Left hindlimb (tissue), 1 donor: Measurements from ENCODE around the gene ZEB2.
"Not testable (repeated sequence)": the region's sequence is repeated elsewhere in the genome, so short reads cannot be mapped to it uniquely, and the experiment has no call there.

Experiments used
- DNase-seq: peaks from one replicate; pipeline ENCODE4 v3.0.0-alpha.2; 2018

The ZEB2 gene

GRCh38 chr2:144376460-144376859, 143.5 kb downstream of the ZEB2 start:
- DNase-seq = no peak

DNA sequence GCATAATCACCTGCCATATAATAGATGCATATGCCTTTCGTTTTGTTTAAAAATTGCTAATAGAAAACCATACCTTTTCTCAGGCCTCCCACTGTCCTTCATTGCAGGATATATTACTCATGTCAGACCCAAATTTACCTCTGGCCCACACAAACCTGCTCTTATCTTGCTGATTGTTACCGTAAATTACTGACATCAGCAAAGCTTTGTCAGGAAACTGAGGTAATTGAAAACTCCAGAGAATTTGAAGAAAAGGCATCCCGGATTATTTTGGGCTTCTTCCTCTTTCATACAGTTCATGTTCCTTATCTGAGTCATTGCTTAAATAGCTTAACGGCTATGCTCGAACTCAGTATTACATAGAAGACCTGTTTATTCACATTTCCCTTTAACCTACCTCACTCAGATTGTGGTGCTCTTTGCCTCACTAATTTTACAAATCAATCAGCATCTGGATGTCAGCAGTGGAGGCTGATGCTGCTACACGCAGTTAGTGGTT, 145.7 kb downstream of the ZEB2 start:
- DNase-seq = no peak

DNA sequence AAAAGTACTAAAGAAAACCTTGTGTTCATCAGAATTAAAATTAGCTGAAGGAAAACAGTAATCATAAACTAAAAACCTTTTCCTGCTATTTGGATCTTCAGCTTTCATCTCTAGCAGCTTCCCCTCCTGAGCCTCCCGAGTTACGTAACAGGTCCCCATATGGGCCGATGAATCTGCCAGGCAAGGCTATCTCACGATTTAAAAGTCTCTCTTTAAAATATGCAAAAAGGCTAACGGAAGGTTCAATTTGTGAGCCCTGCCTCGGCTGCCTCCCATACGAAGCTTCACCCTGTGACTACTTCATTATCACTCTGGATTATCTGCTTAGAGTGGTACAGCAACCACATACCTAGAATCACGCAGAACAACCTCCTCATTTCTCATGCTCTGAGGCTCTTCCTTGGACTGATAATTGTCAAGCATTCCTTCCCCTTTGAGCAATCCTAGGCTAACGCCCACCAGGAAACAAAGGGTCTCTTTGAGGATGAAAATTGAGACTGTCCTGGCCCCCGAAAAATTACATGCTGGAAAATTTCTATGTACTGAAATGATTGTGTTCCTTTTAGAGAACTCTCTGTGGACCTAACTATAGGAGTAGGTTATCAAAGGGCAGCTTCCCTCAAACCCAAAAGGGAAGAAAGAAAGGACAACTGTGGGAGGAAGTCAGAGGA, 147.4 kb downstream of the ZEB2 start:
- no peak for DNase-seq

DNA sequence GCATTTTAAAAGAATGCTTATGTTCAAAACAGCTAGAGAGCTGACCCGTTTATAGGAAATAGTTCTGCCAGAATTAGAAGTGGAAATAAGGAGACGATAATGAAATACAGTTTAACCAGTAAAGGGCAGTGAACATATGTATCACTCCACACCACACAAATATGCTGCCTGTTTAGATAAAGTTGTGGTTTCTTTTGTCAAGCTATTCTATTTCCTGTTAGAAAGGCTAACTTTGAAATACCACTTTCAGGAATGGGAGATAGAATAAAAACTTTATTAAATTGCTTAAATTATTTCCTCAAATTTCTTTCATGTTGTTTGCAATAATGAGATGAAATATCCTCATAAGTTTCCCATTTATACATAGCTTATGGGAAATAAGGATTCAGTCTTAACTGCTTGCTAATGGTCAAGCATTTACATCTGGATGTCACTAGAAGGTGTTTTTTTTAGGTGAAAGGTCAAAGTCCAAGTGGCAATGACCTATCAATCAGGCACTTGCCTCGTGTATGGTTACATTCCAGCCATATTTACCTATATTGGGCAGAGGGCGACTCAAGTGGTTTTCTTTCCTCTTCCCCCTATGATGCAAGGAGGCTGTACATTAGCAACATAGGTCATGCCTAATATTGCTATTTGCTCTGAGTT, 148.9 kb downstream of the ZEB2 start:
- no peak for DNase-seq

- DNase-seq = no peak
These were observed 150.5 kb downstream of the ZEB2 start for GRCh38 chr2:144369416-144369815.

- no peak for DNase-seq
These were observed 153.0 kb downstream of the ZEB2 start for GRCh38 chr2:144366825-144367429.

- no peak for DNase-seq
These were observed 154.8 kb downstream of the ZEB2 start for GRCh38 chr2:144364944-144365738.

DNA sequence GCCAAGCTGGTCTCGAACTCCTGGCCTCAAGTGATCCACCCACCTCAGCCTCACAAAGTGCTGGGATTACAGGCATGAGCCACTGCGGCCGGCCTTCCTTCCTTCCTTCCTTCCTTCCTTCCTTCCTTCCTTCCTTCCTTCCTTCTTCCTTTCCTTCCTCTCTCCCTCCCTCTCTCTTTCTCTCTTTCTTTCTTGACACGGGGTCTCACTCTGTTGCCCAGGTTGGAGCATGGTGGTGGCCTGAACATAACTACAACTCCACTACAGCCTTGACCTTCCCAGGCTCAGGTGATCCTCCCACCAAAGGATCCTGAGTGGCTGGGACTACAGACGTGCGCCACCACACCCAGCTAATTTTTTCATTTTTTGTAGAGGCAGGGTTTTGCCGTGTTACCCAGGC, 155.7 kb downstream of the ZEB2 start:
- DNase-seq = not testable (repeated sequence)

- no peak for DNase-seq
These were observed 157.5 kb downstream of the ZEB2 start for GRCh38 chr2:144362401-144362800.

DNA sequence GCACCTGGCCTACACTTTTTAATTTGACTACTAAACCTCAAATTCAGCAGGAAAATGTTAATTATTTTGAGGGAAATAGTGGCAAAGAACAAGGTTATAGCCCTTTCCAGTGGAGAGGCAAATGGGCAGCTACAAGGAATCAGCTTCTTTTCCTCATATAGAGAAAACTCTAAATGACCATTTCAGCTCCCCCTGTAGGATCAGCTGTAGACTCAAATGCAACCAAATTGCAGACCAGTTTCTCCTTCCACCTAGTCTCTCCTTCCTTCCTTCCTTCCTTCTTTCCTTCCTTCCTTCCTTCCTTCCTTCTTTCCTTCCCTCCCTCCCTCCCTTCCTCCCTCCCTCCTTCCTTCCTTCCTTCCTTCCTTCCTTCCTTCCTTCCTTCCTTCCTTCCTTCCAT, 158.2 kb downstream of the ZEB2 start:
- DNase-seq = no peak

DNA sequence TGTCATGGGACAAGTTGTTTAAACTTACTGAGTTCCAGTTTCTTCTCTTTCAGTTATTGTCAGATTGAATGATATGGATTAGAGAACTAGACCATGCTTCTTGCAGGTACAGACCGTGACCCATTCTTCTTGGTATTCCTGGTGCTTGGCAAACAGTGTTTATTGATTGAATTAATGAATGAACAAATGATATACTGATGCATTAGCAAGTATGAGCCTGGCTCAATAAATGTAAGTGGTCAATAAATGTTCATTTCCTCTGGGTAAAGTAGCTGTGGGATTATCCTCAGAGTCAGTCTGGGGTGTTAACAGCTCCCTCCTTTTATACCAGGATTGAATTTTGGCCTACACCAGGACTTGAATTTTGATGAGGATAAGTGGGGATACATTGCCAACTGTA, 160.2 kb downstream of the ZEB2 start:
- no peak for DNase-seq

DNA sequence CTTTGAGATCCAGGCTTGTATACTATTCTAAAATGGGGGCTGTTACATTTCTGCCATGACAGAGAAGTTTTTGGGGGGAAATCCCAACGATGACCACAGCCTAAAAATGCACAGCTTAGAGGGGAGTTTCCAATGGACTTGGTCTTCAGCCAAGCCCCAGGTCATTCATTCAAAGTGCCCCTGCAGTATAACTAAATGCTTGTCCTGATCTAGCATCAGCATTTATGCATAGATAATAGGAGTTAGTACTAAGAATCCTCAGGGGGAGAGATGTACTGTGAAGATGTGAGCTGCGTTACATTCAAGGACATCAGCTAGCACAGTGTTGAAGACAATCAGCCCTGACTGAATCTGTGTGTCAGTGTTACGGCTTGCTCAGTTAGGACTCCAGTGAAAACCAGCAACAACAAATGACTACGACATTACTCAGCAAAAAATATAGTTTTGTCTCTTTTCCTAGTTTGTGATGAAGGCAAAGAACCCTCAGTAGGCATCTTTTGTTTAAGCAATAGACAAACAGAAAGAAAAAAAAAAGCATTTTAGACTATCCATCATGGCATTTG, 160.9 kb downstream of the ZEB2 start:
- no peak for DNase-seq

- no peak for DNase-seq
These were observed 161.4 kb downstream of the ZEB2 start for GRCh38 chr2:144358374-144358964.

DNA sequence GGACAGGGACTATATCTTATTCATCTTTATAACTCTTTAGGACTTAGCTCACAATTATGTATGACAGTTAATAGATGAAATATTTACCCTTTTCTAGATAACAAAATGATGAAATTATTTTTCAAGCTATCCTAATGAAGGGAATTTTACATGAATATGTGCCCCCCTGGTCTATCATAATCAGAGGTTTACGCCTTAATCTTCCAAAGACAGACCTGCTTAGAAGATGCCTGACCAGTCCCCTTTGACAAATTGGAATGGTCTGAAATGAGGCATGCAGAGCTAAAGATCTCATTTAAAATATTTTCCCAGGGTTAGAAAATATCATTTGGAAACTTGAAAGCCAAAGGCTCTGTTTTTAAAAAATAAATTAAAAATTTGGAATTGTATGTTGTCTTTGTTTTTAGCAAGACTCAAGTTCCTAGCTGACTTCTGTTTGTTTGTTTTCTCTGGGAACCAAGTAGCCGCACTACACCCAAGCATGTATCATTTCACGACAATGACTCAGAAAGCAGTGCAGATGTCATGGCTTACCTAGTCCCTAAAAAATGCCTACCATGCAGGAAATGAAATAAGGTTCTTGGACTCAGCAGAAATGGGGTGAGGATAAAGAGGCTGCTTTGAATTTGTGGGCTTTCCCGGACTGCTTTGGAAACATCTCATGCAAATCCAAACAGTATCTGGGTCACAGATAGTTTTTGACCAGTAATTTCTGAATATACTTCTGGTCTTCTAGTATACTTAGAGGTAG, 162.1 kb downstream of the ZEB2 start:
- DNase-seq = no peak

DNA sequence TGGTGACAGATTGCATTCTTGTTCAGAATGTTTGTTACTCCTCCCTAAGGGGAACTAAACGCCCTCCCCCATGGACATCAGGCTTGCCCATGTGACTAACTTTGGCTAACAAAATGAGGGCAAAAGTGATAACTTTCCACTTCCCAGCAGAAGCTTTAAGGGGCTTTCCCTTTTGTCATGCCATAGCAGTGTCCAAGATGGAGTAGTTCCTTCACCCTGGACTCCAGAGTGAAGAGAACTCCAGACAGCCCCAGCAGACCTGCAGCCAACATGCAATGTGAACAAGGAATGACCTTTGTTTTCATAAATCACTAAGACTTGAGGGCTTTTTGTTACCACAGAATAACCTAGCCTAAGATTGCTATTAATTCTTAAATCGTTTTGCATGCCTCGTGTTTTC, 163.5 kb downstream of the ZEB2 start:
- DNase-seq = no peak

- no peak for DNase-seq
These were observed 165.0 kb downstream of the ZEB2 start for GRCh38 chr2:144354953-144355352.

- no peak for DNase-seq
These were observed 168.2 kb downstream of the ZEB2 start for GRCh38 chr2:144351687-144352086.

GRCh38 chr2:144350151-144350802, 169.6 kb downstream of the ZEB2 start:
- no peak for DNase-seq

GRCh38 chr2:144349674-144350073, 170.2 kb downstream of the ZEB2 start:
- DNase-seq = no peak

- no peak for DNase-seq
These were observed 171.1 kb downstream of the ZEB2 start for GRCh38 chr2:144348846-144349245.

DNA sequence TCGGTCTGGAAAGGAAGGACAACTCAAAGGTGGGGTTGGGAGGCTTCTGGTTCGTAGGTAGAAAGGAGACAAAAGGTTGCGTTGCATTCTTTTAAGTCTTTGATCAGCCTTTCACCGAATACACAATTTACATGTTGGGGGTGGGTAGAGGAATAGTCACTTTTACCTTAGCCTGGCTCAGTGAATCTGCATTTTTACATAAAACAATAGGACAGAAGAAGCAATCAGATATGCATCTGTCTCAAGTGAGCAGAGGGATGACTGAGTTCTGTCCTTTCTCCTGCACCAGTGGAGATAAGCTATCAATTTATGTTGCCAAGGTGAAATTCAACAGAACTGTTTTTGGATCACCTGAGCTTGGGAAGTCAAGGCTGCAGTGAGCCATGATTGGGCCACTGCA, 173.7 kb downstream of the ZEB2 start:
- DNase-seq = no peak
